ENCODE data around the gene HTT-AS.

The HTT-AS gene

DNA sequence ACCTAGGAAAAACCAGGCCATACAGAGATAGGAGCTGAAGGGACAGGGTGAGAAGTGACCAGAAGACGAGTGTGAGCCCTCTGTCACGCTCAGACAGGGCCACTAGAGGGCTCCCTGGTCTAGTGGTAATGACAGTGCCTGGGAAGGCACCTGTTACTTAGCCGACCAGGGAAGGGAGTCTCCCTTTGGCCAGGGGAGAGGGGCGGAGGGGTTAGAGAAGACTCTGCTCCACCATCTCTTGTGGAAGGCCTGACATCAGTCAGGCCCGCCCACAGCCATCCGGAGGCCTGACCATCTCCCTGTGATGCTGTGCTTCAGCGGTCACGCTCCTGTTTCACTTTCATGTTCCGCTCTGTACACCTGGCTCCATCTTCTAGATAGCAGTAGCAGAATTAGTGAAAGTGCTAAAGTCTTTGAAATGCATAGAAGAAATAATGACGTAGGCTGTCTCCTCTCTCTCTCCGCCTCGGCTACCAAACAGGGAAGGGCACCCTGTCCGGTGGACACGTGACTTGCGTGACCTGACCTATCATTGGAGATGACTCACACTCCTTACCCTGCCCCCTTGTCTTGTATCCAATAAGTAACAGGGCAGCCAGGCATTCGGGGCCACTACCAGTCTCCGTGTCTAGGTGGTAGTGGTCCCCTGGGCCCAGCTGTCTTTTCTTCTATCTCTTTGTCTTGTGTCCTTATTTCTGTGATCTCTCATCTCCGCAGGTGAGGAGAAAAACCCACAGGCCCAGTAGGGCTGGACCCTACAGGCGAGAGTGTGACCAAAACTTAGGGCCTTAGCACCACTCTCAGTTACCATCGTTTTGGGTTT, 26.7 kb downstream of the HTT-AS start:
- DNase-seq = peak; percentile 89 to 92

DNA sequence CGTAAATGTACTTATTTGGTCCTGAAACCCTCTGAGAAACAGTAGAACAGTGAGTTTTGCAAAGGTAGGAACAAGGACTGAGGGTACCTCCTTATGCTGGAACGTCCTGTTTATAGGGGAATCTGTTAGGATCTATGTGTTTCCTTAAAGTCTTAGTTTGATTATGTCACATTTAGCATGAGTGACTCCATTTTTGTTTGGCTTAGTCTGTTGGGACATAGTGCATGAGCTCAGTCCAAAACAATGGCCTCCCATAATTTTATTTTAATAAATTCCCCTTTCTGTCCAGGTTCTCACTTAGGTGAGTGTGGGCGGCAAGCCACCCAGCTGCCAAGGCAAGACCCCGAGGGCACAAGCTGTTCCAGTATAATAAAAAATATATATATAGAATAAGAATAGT, 27.7 kb downstream of the HTT-AS start:
- no peak for DNase-seq

DNA sequence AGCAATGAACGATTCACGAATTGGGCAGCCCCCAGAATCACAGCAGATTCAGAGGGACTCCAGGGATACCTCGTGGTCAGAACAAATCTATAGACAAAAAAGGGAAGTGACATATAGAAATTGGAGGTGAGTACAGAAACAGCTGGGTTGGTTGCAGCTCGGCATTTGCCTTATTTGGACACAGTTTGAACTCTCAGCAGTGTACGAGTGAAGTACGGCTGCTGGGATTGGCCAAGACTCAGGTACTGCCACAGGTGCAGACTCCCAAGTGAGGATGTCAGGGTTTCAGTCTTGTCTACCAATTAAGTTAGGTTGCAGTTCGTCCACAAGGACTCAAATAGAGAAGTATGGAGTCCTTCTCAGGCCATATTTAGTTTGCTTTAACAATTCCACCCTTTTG, 28.2 kb downstream of the HTT-AS start:
- DNase-seq = peak in 1 of 2 donors; percentile 52

DNA sequence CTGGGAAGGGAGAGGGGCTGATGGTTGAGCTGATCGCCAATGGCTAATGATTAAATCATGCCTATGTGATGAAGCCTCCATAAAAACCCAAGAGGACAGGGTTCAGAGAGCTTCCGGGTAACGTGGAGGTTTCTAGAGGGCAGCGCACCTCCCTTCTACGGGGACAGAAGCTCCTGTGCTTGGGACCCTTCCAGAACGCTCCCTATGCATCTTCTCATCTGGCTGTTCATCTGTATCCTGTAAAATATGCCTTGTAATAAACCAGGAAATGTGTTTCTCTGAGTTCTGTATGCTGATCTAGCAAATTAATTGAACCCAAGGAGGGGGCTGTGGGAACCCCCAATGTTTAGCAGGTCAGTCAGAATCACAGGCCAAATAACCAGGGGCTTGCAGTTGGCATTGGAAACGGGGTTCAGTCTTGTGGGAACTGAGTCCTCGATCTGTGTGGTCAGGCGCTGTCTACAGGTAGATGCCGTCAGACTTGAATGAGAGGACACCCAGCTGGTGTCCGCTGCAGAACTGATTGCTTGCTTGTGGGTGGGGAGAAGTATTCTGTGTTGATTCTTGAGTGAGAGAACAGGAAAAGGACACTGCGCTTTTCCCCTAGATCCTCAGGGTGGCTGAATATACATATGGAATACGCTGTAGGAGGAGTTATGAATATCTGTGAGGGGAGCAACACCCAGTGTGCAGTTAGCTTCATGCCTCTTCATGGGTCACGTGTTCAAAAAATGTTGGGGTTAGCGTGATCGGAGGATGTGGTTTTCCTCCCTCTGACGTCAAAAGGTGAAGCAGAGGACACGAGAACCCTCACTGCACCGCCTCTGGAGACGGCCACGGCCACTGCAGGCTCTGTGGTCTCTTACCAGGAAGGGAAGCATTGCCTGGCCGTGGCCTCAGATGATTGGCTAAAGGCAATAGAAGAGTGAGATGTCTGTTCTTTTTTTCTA, 29.2 kb downstream of the HTT-AS start:
- DNase-seq = peak; percentile 89 to 94

DNA sequence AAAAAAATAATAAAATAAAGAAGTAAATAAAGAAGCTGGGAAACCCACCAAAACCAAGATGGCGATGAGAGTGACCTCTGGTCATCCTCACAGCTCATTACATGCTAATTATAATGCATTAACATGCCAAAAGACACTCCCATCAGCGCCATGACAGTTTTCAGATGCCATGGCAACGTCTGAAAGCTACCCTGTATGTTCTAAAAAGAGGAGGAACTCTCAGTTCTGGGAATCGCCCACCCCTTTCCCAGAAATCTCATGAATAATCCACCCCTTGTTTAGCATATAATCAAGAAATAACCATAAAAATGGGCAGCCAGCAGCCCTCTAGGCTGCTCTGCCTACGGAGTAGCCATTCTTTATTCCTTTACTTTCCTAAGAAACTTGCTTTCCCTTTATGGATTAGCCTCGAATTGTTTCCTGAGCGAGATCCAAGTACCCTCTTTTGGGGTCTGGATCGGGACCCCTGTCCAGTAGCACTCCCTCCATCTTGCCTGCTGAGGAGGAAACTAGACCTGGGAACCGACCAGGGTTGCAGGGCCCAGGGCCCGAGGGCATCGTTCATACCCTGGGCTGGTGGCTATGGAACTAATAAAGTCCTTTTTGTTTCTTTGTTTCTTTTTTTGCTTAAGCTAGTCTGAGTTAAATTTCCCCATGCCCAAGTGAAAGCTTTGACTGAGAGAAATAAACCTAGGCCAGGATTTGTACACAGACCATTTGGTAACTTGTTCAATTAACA, 30.9 kb downstream of the HTT-AS start:
- DNase-seq = peak in 1 of 2 donors; percentile 26

DNA sequence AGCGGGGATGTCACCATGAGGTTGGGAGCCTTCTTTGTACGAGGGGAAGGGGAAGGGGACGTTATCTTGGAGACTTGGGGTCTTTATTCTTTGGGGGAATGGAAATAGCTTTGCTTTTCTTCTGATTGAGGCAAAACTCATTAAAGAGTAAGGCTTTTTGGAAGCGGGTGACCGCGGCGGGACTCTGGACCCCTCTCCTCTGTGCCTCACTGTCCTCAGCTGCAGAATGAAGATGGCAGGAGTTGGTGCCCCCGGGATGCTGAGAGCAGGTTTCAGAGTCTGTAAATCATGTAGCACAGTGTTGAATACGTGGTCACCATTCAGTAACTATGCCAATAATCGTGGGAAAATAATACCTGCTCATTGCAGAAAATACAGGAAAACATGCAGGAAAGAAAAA, 32.1 kb downstream of the HTT-AS start:
- DNase-seq = no peak

DNA sequence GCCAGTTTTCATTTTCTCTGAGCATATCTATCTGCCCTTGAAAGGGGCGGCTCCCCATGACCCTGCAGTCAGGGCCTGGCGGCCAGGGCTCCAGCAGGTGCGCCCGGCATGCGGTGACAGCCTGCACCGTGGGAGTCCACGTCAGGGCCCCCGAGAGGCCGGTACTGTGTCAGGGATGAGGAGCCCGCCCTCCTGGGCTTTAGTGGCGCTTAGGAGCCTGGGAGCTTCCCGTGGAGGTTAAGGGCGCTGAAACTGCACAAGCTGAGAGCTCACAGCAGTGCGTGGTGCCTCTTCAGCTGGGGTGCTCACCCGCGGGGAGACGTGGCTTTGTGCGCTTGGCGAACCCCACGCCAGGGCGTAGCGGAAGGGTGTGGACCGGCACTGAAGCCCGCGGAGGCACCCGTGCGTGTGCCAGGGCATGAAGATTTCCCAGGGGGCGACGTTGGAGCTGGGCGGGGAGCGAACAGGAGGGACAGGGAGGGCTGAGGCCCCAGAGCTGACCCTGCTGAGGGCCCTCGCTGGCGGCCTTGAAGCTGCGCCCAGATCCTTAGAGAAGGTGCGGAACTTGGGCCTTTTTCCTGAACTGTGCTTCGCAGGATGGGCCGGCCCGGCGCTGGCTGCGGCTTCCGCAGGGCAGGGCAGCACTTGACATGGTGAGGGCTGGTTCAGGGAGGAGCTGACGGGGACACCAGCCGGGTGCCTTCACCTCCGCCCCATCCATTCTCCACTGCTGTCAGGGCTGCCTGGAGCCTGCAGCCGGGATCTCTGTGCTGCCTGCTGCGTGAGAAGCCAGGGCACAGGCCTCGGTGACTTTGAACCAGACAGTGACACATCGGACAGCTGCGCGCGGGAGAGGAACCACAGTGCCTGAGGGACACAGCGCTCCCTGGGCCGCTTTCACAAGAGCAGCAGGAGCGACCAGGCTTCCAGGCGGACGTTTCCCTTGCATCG, 32.9 kb downstream of the HTT-AS start:
- peak; percentile 49 to 70 for DNase-seq

DNA sequence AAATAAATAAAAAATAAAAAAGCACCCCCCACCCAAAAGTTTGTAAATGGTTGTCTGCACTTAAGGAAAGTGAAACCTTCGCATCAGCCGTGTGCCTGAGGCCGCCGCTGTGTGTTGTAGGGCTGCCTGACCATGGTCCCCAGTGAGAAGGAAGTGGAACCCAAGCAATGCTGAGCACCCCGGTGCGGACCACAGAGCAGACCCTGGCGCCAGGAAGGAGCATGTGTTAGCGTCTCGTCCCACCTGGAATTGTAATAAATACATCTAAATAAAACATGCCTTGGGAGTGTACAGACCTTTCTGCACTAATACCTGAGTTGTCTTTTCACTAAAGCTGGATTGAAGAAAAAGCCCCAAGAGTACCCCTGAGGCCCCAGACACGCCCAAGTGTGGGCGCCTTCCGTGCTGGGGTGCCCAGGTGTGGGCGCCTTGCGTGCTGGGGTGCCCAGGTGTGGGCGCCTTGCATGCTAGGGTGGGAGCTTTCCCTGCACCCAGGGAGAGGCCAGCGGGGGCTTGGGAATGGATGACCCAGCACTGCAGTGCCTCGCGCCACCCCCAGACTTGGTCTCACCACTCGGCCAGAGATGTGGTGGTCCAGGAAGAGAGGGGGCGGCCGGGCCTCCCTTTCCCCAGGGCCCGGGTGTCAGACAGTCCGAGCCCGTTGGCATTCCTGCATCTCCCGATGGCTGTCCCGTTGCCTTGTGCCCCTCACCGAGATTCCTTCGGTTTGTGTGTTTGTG, 33.7 kb downstream of the HTT-AS start:
- peak in 1 of 2 donors; percentile 25 for DNase-seq

DNA sequence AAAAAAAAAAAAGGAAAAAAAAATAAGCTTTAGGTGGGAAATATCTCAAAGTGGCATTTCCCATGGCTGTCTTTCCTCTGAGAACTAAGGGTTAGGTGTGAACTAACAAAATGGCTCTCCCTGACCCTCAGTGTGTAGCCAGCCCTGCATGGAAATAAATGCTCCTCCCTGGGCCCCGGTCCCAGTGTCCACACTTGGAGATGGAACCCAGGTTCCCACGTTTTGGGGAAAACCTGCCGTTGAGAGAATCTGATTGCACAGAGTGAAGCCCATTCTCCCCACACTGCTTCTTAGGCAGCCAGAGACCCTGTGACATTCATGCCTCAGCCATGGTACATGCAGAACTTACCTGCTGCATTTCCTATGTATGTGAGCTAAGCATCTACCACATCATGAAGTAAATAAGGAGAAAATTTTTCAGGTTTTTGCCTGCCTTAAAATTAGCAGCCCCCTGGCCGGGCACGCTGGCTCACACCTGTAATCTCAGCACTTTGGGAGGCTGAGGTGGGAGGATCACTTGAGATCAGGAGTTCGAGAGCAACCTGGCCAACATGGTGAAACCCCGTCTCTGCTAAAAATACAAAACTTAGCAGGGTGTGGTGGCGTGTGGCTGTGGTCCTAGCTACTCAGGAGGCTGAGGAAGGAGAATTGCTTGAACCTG, 34.5 kb downstream of the HTT-AS start:
- no peak for DNase-seq

DNA sequence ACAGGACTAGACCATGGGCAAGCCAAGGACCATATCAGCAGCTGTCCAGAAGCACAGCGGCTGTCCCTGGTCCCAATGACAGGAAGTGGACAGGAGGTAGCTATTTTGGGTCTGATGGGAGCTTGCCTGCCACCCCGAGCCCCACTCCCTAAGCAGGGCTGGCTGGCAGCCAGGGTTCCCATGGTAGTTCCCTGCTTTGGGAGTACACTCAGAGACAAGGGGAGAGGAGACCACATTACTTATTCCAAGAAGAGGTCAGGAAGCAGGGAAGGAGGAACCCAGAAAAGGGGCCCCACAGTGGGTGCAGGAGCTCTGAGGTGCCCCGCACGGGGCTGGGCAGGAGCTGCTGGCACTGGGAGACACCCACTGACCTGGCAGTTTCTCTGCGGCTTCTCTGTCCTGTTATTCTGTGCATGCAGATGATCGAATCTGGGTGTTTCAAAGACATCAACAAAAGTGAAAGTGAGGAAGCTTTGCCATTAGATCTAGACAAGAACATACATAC, 36.3 kb downstream of the HTT-AS start:
- DNase-seq = peak in 1 of 2 donors; percentile 23

DNA sequence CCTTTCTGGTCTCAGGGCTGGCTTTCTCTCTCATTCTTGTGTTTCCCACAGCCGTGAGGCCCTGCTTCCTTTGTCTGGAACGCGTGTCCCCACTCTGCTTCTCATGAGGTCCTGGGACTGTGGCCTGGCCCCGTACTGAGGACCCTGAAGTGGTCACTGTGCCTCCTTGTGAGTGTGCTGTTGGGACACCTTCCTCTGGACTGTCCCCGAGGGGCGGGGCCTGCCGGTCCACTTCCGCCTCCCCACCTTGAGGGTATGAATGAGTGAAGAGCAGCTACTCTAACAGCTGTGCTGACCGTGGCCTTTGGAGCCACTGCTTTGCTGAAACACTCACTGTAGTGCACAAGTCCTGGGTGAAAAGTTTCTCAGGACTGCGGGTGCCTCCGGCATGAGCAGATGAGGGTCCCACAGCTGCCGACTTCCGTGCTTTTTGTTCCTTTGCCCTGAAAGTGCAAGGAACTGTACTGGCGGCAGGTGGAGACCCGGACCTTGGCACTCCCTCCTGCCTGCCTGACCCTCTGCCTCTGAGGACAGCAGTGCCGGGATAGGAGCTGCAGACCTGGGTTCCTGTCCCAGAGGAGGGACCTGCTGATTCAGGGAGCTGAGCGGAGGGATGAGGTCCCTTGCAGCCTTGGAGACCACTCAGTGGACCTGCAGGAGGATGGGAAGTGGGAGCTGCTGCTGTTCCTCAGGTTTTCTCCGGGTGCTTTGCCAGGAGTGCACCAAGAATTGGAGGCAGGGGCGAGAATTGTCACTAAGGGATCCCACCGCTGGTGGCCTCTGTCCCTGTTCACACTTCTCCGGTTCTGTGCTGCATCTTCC, 38.0 kb downstream of the HTT-AS start:
- no peak for DNase-seq

DNA sequence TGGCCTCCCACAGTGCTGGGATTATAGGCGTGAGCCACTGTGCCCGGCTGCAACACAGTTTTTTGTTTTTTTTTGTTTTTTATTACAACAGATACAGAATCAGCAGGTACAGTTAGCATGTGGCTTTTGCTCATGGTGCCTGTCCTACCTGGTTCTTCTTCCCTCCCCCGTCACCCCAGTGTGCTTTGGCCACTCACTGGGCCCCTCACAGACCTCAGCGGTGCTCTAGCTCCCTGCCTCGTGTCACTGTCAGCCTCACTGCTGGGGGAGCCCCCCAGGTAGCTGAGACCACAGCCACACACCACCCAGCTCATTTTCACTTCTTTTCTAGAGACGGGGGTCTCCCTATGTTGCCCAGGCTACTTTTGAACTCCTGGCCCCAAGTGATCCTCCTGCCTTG, 38.7 kb downstream of the HTT-AS start:
- no peak for DNase-seq

DNA sequence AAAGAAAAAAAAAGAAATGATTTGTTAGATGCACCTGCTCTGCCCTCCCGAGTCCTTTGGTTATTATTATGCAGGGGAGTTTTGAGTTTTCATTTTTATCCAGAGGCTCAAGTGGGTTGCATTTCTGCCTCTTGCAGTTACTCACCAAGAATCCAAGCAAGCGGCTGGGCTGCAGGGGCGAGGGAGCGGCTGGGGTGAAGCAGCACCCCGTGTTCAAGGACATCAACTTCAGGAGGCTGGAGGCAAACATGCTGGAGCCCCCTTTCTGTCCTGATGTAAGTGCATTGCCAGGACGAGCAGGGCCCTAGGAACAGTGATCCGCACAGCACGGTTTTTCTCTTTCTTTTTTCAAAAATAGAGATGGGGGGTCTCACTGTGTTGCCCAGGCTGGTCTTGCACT, 39.1 kb downstream of the HTT-AS start:
- no peak for DNase-seq

DNA sequence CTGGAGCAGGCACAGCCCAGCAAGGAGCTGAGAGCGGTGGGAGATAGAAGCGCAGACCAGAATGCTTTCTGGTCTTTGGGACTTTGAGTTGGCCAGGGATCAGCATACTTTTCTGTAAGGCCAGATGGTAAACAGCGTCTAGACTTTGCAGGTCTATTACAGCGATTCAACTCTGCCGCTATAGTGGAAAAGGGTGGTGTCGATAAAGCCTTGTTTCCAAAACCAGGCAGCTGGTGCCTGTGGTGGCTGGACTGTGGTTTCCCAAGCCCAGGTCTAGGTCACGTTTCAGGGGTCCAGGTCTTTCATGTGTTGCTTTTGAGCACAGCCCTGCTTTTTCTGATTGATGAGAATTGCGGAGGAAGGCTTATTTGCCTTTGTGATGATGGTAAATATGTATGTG, 40.1 kb downstream of the HTT-AS start:
- DNase-seq = no peak

DNA sequence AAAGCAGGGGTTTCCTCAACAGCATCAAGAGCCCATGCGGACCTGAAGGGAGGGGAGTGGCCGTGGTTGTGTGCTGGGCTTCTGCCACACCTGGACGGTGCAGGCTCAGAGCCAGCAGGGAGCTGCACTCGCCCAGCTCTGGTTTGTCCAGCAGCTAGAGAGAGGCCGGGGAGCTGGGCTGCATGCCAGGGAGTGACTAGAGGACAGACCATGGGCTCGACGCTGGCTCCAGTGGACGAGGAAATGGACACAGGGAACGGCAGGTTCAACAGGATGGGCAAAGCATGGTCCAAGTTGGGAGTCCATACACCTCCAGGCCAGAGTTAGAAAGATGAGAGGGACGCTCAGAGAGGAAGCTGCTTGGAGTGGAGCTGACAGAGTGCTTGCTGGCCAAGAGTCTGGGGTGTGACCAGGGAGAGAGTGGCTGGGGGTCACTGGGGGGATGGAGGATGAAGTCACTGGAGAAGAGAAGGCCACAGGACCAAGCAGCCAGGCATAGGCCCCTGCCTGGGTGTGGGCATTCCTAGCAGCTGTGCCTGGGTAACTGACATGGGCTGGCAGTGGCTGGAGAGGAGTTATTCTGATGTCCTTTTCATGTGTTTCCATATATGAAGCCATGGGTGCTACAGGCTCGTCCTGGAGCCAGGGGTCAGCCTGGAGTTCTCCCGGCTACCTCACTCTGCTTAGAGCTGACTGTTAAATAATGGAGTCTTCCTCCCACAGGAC, 42.8 kb downstream of the HTT-AS start:
- no peak for DNase-seq

DNA sequence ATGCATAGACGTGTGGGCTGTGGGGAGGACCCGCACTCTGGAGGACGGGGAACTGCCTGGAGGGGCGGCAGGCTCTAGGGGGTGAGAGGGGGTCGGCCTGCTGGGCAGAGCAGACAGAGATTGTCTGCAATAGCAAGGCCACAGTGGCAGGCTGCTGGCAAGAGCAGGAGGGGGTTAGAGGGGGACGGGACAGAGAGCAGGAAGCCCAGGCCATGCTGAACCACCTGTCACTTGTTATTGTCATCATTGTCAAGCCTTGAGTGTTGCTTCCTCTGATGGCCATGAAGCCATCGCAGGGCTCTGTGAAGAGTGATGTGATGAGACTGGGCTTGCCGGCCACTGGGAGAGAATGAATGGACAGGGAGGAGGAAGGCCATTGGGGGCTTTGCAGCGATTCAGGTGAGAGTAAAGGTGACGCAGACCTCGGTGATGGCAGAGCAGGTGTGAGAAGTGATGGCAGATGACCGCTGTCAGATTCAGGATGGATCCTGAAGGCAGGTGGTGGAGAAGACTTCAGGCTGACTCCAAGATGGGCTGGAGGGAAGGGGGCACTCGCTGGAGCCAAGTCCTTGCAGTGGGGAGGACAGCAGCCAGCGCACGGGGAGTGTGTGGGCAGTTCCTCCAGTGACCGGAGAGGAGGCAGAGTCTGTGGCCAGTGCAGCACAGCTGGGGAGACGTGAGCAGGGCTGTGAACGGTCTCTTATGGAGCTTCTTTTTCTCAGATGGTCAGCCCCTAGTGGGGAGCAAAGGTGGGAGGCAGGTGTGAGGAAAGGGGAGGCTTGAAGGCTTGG, 43.6 kb downstream of the HTT-AS start:
- no peak for DNase-seq

DNA sequence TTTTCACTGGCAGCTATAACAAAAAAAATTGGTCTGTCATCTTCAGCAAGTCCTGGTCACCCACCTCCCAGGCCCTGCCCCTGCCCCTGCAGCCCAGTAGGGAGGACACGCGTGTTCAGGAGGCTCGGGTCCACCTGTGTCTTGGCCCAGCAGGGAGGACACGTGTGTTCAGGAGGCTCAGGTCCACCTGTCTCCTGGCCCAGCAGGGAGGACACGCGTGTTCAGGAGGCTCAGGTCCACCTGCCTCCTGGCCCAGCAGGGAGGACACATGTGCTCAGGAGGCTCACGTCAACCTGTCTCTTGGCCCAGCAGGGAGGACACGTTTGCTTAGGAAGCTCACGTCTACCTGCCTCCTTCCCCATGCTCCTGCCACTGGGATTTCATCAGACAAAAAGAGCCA, 44.9 kb downstream of the HTT-AS start:
- DNase-seq = no peak

DNA sequence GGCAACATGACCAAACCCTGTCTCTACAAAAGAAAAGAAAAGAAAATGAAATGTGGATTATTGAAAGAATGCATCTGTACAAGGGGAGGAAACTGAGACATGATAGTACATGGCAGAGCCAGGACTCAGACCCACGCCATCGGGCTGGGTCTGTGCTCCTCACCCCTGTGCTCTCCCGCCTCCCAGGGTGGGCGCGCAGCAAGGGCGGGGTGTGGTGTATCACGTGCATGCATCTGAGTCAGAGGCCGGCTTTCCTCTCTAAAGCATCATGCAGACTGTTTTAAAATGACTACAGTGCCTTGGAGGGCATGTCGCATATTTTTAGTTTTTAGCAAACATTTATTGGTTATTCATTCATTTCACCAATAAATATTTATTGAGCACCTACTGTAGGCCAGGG, 47.8 kb downstream of the HTT-AS start:
- no peak for DNase-seq
